Pulmonary artery endothelial cell (primary cell): ENCODE measurements around the gene CTBP1. TPM values are rescaled to one million over a fixed set of nuclear protein-coding genes. Genes with fewer than 3 reads are reported as not detected.
"Not testable (repeated sequence)": the region's sequence is repeated elsewhere in the genome, so short reads cannot be mapped to it uniquely, and the experiment has no call there.

ENCODE experiments used
- DNase-seq: peaks from one replicate; pipeline ENCODE4 v3.0.0-alpha.2; 2011; ENCODE audit warnings: low read depth, low spot score
- total RNA-seq: library from RNA; depleted of rRNA; stranded (reverse); fragments of >200 nt; gene quantifications from 2 replicates; pipeline ENCODE4 v1.2.3, GENCODE V29; 2014

Gene CTBP1
- 249 and 279 TPM in 2 replicates for total RNA-seq

GRCh38 chr4:1248245-1249147, at the start of gene CTBP1:
Gene CTBP1 (minus strand): TSS chr4:1249130. CDS start chr4:1241331, 7,799 bp downstream.
- DNase-seq = no peak

- no peak for DNase-seq
These were observed 49.5 kb upstream of the CTBP1 start for GRCh38 chr4:1298461-1298860.

- DNase-seq = no peak
These were observed 48.8 kb upstream of the CTBP1 start for GRCh38 chr4:1297456-1298325.

- DNase-seq = no peak
These were observed 48.1 kb upstream of the CTBP1 start for GRCh38 chr4:1297023-1297395.

GRCh38 chr4:1296324-1297022, 47.5 kb upstream of the CTBP1 start:
- no peak for DNase-seq

GRCh38 chr4:1295405-1296055, 46.6 kb upstream of the CTBP1 start:
- no peak for DNase-seq

GRCh38 chr4:1294891-1295290, 46.0 kb upstream of the CTBP1 start:
- DNase-seq = no peak

- DNase-seq = no peak
These were observed 45.5 kb upstream of the CTBP1 start for GRCh38 chr4:1294424-1294823.

- DNase-seq = no peak
These were observed 45.1 kb upstream of the CTBP1 start for GRCh38 chr4:1293991-1294390.

- no peak for DNase-seq
These were observed 44.6 kb upstream of the CTBP1 start for GRCh38 chr4:1293531-1293941.

- DNase-seq = not testable (repeated sequence)
These were observed 43.7 kb upstream of the CTBP1 start for GRCh38 chr4:1292703-1293011.

GRCh38 chr4:1291996-1292702, 43.2 kb upstream of the CTBP1 start:
- no peak for DNase-seq

- no peak for DNase-seq
These were observed 42.2 kb upstream of the CTBP1 start for GRCh38 chr4:1291091-1291490.

- no peak for DNase-seq
These were observed 41.4 kb upstream of the CTBP1 start for GRCh38 chr4:1290165-1290977.

GRCh38 chr4:1289207-1290164, 40.6 kb upstream of the CTBP1 start, which contains the start of gene MAEA:
Gene MAEA (plus strand): TSS chr4:1289891. CDS start chr4:1289914, 23 bp downstream.
- DNase-seq = peak; percentile 88

- no peak for DNase-seq
These were observed 39.9 kb upstream of the CTBP1 start for GRCh38 chr4:1288786-1289185.

GRCh38 chr4:1285790-1286553, 37.0 kb upstream of the CTBP1 start:
- no peak for DNase-seq
